Measurements from ENCODE around the gene RAB11FIP4. TPM values are rescaled to one million over a fixed set of nuclear protein-coding genes. Genes with fewer than 3 reads are reported as not detected.

RAB11FIP4 gene
- total and polyA plus RNA-seq, 2 of the 13 experiments (the other 11 are each of a cell fraction or from before 2014, with no cell fraction given): 28.0 to 89.3 TPM

GRCh38 chr17:31584438-31585279 is 193.2 kb downstream of the RAB11FIP4 start:
- intact Hi-C loops (cut with micrococcal nuclease; ENCODE audit: unreplicated experiment) (no loop called here), in situ Hi-C loops (cut with HindIII; ENCODE audit: extremely low pct_ligation_motif_present, low pct_unique_long_range_greater_than_20kb) (no loop called here)
- Histone ChIP-seq H3K4me1 (ENCODE audit: insufficient read depth, low read length) (no peaks in the 10 kb centered on the region), H2AFZ (ENCODE audit: low read length) (no peak overlapping the region), H3K4me3 (replicated peaks in 1 of 3; ENCODE audit: insufficient read depth in 1 of 3, low read depth in 2 of 3, low read length in 3 of 3) (no peak overlapping the region), H3K9ac (ENCODE audit: insufficient read depth, low read depth, low read length) (no peak overlapping the region), H3K36me3 (replicated peaks in 1 of 2; ENCODE audit: control insufficient read depth in 1 of 2, insufficient read depth in 2 of 2, low read length in 2 of 2) (no peaks in the 10 kb centered on the region), H3K9me3 (ENCODE audit: low read length) (no peaks in the 10 kb centered on the region), H3K27ac (ENCODE audit: extremely low read length, insufficient read depth, low read length) (no peak overlapping the region), H4K20me1 (ENCODE audit: insufficient read depth, low read length) (no peaks in the 10 kb centered on the region), H3K4me2 (ENCODE audit: low read depth, low read length) (no peak overlapping the region), H3K27me3 (ENCODE audit: control insufficient read depth in 1 of 2, insufficient read depth in 2 of 2, low read length in 2 of 2) (peaks cover 0 to 16% of the 10 kb centered on the region in 2 experiments; a peak in 3 of 5 replicates), H3K79me2 (ENCODE audit: insufficient read depth, low read length) (no peaks in the 10 kb centered on the region)
- POLR2A ChIA-PET: no interaction called here
- BruUV-seq (replicated peaks): no TSS peak
- CTCF ChIA-PET (ENCODE audit: low intra/inter-chr PET ratio, low total read pairs): no interaction called here
- ATAC-seq (no peak), DNase-seq (ENCODE audit: low spot score) (no peak), FAIRE-seq (no peak)
- 54% methylated on average over 5 of the region's 6 CpGs for WGBS (ENCODE audit: low lambda C conversion rate)
- TF ChIP-seq ZNF629 (CRISPR knock-in tag; conservative IDR thresholded peaks at IDR 0.05) (peak; percentile 51; the same call in 1 of the 2 replicates), CREB1 (IDR thresholded peaks at IDR 0.05) (peak; percentile 80), CREB1 (CRISPR knock-in tag; IDR thresholded peaks at IDR 0.05) (no peak), HDAC2 (CRISPR knock-in tag; IDR thresholded peaks at IDR 0.05) (no peak)

- H3K79me2 ChIP-seq (ENCODE audit: insufficient read depth, low read length): no peaks in the 10 kb centered on the region
- in situ Hi-C loops (cut with HindIII; ENCODE audit: extremely low pct_ligation_motif_present, low pct_unique_long_range_greater_than_20kb) (no loop called here), intact Hi-C loops (cut with micrococcal nuclease; ENCODE audit: unreplicated experiment) (no loop called here)
- no peak overlapping the region for H3K4me2 ChIP-seq (ENCODE audit: low read depth, low read length)
- POLR2A ChIA-PET: no interaction called here
- no peak overlapping the region for H3K4me3 ChIP-seq (replicated peaks in 1 of 3; ENCODE audit: insufficient read depth in 1 of 3, low read depth in 2 of 3, low read length in 3 of 3)
- DNase-seq (ENCODE audit: low spot score) (no peak), FAIRE-seq (no peak), ATAC-seq (no peak)
- CTCF ChIA-PET (ENCODE audit: low intra/inter-chr PET ratio, low total read pairs): no interaction called here
- H3K9me3 ChIP-seq (ENCODE audit: low read length): no peaks in the 10 kb centered on the region
- no peak overlapping the region for H3K9ac ChIP-seq (ENCODE audit: insufficient read depth, low read depth, low read length)
- no TSS peak for BruUV-seq (replicated peaks)
- H3K27me3 ChIP-seq (ENCODE audit: control insufficient read depth in 1 of 2, insufficient read depth in 2 of 2, low read length in 2 of 2): peaks cover 0 to 16% of the 10 kb centered on the region in 2 experiments; a peak in 3 of 5 replicates
- H3K4me1 ChIP-seq (ENCODE audit: insufficient read depth, low read length): no peaks in the 10 kb centered on the region
- H3K27ac ChIP-seq (ENCODE audit: extremely low read length, insufficient read depth, low read length): no peak overlapping the region
- H2AFZ ChIP-seq (ENCODE audit: low read length): no peak overlapping the region
- H4K20me1 ChIP-seq (ENCODE audit: insufficient read depth, low read length): no peaks in the 10 kb centered on the region
- TF ChIP-seq ZNF652 (CRISPR knock-in tag; IDR thresholded peaks at IDR 0.05; ENCODE audit: borderline replicate concordance, low read depth) (no peak), SP4 (CRISPR knock-in tag; IDR thresholded peaks at IDR 0.05) (no peak), RARG (CRISPR knock-in tag; IDR thresholded peaks at IDR 0.05; ENCODE audit: low read depth) (no peak), ATF5 (CRISPR knock-in tag; IDR thresholded peaks at IDR 0.05; ENCODE audit: low read depth) (no peak), CERS6 (CRISPR knock-in tag; IDR thresholded peaks at IDR 0.05) (no peak), ZBTB3 (CRISPR knock-in tag; IDR thresholded peaks at IDR 0.05; ENCODE audit: borderline replicate concordance, low read depth) (no peak), POLR2AphosphoS5 (IDR thresholded peaks at IDR 0.05; ENCODE audit: low read depth, low read length) (no peak)
- no peaks in the 10 kb centered on the region for H3K36me3 ChIP-seq (replicated peaks in 1 of 2; ENCODE audit: control insufficient read depth in 1 of 2, insufficient read depth in 2 of 2, low read length in 2 of 2)
- WGBS (ENCODE audit: low lambda C conversion rate): 45% methylated on average over 4 of the region's 6 CpGs
Observed at GRCh38 chr17:31585280-31585630, 193.8 kb downstream of the RAB11FIP4 start.

All from HepG2 (cell line).